C4-2B (cell line): Measurements from ENCODE around the gene RNU1-1.
"Not testable (repeated sequence)": the region's sequence is repeated elsewhere in the genome, so short reads cannot be mapped to it uniquely, and the experiment has no call there.

Experiments used
- ZFX ChIP-seq: fragments of 450-650 bp; IDR thresholded peaks from 2 replicates; pipeline ENCODE4 v1.6.1; 2017
- TF ChIP-seq, protein P1 (sequence below): fragments of 450-650 bp; conservative IDR thresholded peaks from 2 replicates; pipeline ENCODE4 v1.5.1; 2017; ENCODE audit warnings: mild to moderate bottlenecking

DNA sequence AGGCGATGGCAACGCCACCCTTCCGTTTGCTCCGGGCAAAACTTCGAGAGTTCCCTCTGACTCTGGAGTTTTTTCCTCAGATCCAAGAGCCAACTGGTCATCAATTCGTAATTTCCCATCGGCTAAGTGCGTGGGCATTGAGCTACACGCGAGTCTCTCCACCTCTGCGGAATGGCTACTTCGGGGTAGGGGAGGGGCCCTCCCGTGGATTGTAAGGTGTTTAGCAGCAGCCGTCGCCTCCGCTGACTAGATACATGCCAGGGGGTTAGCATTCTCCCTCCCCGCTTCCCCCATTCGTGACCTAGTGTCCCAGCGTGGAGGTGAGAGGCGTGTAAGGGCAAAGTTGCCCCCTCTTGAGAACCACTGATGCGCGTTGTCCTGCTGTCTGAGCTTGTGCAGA is 21.8 kb upstream of the RNU1-1 start:
- TF ChIP-seq, protein P1, sequence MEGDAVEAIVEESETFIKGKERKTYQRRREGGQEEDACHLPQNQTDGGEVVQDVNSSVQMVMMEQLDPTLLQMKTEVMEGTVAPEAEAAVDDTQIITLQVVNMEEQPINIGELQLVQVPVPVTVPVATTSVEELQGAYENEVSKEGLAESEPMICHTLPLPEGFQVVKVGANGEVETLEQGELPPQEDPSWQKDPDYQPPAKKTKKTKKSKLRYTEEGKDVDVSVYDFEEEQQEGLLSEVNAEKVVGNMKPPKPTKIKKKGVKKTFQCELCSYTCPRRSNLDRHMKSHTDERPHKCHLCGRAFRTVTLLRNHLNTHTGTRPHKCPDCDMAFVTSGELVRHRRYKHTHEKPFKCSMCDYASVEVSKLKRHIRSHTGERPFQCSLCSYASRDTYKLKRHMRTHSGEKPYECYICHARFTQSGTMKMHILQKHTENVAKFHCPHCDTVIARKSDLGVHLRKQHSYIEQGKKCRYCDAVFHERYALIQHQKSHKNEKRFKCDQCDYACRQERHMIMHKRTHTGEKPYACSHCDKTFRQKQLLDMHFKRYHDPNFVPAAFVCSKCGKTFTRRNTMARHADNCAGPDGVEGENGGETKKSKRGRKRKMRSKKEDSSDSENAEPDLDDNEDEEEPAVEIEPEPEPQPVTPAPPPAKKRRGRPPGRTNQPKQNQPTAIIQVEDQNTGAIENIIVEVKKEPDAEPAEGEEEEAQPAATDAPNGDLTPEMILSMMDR = not testable (repeated sequence)
- not testable (repeated sequence) for TF ChIP-seq ZFX
